ENCODE results near the gene IZUMO1.
"Not testable (repeated sequence)": the region's sequence is repeated elsewhere in the genome, so short reads cannot be mapped to it uniquely, and the experiment has no call there.

Gene IZUMO1

DNA sequence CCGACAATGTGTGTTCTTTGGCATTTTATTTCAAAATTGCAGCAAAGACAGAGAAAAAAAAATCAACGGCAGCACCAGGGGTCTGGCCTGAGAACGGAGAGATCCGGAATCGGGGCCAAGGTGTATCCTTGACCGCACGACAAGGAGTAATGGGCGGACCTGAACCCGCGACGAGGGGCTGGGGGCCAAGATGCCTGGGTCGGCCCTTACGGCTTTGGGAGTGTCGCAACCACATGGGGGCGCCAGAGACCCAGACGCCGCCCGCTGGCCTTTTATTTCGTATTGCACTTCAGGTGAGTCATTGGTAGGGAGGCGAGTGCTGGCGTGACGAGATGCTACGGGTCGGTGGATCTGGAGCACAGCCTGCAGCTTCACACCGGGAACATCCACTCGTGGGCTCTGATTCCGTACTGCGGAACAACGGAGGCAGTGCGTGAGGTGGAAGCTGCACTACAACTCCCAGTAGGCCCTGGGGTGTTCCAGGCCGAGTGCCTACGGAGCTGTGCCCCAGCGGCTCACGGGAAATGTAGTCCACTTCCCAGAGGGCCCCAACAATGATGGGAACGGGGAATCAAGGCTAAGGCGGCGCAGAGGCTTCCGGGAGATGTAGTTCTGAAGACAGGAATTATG, 48.5 kb upstream of the IZUMO1 start (continued):
- TF ChIP-seq, protein P1, sequence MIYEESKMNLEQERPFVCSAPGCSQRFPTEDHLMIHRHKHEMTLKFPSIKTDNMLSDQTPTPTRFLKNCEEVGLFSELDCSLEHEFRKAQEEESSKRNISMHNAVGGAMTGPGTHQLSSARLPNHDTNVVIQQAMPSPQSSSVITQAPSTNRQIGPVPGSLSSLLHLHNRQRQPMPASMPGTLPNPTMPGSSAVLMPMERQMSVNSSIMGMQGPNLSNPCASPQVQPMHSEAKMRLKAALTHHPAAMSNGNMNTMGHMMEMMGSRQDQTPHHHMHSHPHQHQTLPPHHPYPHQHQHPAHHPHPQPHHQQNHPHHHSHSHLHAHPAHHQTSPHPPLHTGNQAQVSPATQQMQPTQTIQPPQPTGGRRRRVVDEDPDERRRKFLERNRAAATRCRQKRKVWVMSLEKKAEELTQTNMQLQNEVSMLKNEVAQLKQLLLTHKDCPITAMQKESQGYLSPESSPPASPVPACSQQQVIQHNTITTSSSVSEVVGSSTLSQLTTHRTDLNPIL (CRISPR knock-in tag; IDR thresholded peaks at IDR 0.05; ENCODE audit: low read depth): no peak
- TF ChIP-seq RARB (CRISPR knock-in tag; IDR thresholded peaks at IDR 0.05): no peak
- no peak for TF ChIP-seq GLIS3 (CRISPR knock-in tag; IDR thresholded peaks at IDR 0.05)
- TF ChIP-seq SNAI2 (CRISPR knock-in tag; IDR thresholded peaks at IDR 0.05): no peak
- no peak for TF ChIP-seq ISL1 (CRISPR knock-in tag; IDR thresholded peaks at IDR 0.05)
- TF ChIP-seq, protein P2, sequence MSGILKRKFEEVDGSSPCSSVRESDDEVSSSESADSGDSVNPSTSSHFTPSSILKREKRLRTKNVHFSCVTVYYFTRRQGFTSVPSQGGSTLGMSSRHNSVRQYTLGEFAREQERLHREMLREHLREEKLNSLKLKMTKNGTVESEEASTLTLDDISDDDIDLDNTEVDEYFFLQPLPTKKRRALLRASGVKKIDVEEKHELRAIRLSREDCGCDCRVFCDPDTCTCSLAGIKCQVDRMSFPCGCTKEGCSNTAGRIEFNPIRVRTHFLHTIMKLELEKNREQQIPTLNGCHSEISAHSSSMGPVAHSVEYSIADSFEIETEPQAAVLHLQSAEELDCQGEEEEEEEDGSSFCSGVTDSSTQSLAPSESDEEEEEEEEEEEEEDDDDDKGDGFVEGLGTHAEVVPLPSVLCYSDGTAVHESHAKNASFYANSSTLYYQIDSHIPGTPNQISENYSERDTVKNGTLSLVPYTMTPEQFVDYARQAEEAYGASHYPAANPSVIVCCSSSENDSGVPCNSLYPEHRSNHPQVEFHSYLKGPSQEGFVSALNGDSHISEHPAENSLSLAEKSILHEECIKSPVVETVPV (CRISPR knock-in tag; IDR thresholded peaks at IDR 0.05): no peak

GRCh38 chr19:48794291-48794690, 47.6 kb upstream of the IZUMO1 start:
- TF ChIP-seq, protein P1 (CRISPR knock-in tag; IDR thresholded peaks at IDR 0.05; ENCODE audit: low read depth): no peak
- TF ChIP-seq, protein P3, sequence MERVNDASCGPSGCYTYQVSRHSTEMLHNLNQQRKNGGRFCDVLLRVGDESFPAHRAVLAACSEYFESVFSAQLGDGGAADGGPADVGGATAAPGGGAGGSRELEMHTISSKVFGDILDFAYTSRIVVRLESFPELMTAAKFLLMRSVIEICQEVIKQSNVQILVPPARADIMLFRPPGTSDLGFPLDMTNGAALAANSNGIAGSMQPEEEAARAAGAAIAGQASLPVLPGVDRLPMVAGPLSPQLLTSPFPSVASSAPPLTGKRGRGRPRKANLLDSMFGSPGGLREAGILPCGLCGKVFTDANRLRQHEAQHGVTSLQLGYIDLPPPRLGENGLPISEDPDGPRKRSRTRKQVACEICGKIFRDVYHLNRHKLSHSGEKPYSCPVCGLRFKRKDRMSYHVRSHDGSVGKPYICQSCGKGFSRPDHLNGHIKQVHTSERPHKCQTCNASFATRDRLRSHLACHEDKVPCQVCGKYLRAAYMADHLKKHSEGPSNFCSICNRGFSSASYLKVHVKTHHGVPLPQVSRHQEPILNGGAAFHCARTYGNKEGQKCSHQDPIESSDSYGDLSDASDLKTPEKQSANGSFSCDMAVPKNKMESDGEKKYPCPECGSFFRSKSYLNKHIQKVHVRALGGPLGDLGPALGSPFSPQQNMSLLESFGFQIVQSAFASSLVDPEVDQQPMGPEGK (CRISPR knock-in tag; IDR thresholded peaks at IDR 0.05; ENCODE audit: borderline replicate concordance): no peak
- TF ChIP-seq, protein P2 (CRISPR knock-in tag; IDR thresholded peaks at IDR 0.05): no peak
- TF ChIP-seq RARB (CRISPR knock-in tag; IDR thresholded peaks at IDR 0.05) (no peak), TOX (CRISPR knock-in tag; IDR thresholded peaks at IDR 0.05; ENCODE audit: borderline replicate concordance) (no peak)
- ATAC-seq: no peak

DNA sequence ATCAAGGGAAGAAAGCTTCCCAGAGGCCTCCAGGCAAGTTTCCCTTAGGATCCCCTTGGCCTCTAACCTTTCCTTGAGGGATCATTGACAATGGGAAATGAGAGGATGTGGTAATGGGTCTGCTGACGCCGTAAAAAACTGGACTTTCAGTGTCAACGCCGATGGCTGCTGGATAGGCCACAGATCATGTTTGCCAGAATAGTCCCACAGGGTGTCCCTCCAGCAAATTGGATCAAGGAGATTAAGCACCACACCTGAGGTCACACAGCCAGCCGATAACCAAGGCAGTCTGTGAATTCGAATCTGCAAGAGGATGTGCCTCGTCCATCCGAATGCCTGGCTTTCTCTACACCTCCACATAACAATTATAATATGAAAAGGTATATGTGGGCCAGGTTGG, 46.6 kb upstream of the IZUMO1 start:
- no peak for TF ChIP-seq ZNF70 (CRISPR knock-in tag; IDR thresholded peaks at IDR 0.05)
- no peak for TF ChIP-seq CSDC2 (CRISPR knock-in tag; IDR thresholded peaks at IDR 0.05)
- TF ChIP-seq ARNTL (CRISPR knock-in tag; IDR thresholded peaks at IDR 0.05; ENCODE audit: borderline replicate concordance, low read depth): no peak
- TF ChIP-seq, protein P2 (CRISPR knock-in tag; IDR thresholded peaks at IDR 0.05): no peak
- no peak for TF ChIP-seq TCF4 (CRISPR knock-in tag; IDR thresholded peaks at IDR 0.05; ENCODE audit: borderline replicate concordance)
- no peak for TF ChIP-seq ZNF565 (CRISPR knock-in tag; conservative IDR thresholded peaks at IDR 0.05; ENCODE audit: low read depth)
- no peak for TF ChIP-seq RARB (CRISPR knock-in tag; IDR thresholded peaks at IDR 0.05)
- no peak for TF ChIP-seq POU6F1 (CRISPR knock-in tag; IDR thresholded peaks at IDR 0.05; ENCODE audit: borderline replicate concordance, low read depth)
- no peak for TF ChIP-seq ISL1 (CRISPR knock-in tag; IDR thresholded peaks at IDR 0.05)
- no peak for ATAC-seq

DNA sequence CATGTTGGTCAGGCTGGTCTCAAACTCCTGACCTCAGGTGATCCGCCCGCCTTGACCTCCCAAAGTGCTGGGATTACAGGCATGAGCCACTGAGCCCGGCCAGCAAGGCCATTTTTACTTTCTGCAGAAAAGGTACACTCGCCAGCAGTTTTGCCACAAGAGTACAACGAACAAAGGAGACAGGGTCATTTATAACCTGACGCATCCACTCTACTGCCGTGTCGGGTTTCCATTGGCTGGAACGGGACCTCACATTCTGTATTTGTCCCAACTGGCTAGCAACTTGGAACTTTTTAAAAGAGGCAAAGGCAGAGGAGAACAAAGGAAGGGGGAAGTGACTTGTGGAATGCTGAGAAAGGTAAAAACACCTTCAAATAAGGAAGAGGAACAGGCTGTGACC, 40.6 kb upstream of the IZUMO1 start:
- not testable (repeated sequence) for ATAC-seq

DNA sequence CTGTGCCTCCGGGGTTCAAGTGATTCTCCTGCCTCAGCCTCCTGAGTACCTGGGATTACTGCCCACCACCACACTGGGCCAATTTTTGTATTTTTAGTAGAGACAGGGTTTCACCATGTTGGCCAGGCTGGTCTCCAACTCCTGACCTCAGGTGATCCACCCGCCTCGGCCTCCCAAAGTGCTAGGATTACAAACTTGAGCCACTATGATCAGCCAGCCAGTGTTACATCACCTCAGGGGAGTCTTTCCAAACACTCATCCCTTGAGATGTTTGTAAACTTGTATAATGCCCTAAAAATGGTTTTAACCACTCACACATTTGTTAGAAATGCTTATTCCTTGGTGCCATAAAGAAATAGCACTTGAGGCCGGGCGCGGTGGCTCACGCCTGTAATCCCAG, 39.7 kb upstream of the IZUMO1 start:
- ATAC-seq: not testable (repeated sequence)

Data from SK-N-SH treated with all-trans-retinoic acid at 6 μM for 48 hours (cell line).